GM12872 (cell line): ENCODE data around the gene RNF157.

Experiments used
- CTCF ChIP-seq: IDR thresholded peaks from 3 replicates; pipeline ENCODE4 v1.5.1; 2011; ENCODE audit warnings: low read depth, mild to moderate bottlenecking, low read length, moderate library complexity; ENCODE audit not compliant: insufficient read depth

Gene RNF157

GRCh38 chr17:76121932-76122430 is 118.3 kb downstream of the RNF157 start:
- no peak for TF ChIP-seq CTCF

- no peak for TF ChIP-seq CTCF
Measured at GRCh38 chr17:76120658-76121008, 119.7 kb downstream of the RNF157 start.

GRCh38 chr17:76119409-76120371 is 120.6 kb downstream of the RNF157 start:
- no peak for TF ChIP-seq CTCF

GRCh38 chr17:76115138-76115754 is 125.0 kb downstream of the RNF157 start:
- TF ChIP-seq CTCF: no peak

- TF ChIP-seq CTCF: no peak
Measured at GRCh38 chr17:76111956-76112355, 128.3 kb downstream of the RNF157 start.

- TF ChIP-seq CTCF: peak; percentile 35; the same call in 2 of the 3 replicates
Measured at GRCh38 chr17:76107509-76107908, 132.8 kb downstream of the RNF157 start.

- no peak for TF ChIP-seq CTCF
Measured at GRCh38 chr17:76106703-76107102, 133.6 kb downstream of the RNF157 start.
